Transverse colon (tissue), 4 donors: ENCODE measurements around the gene ACBD6. TPM values are rescaled to one million over a fixed set of nuclear protein-coding genes. Genes with fewer than 3 reads are reported as not detected.

Experiments
- DNase-seq: peaks from one replicate; pipeline ENCODE4 v3.0.0-alpha.2; 2019
- H3K27ac ChIP-seq, 4 donors: fragments of 200-600 bp; sonication (generic); 2 replicates each; pipeline ENCODE4 v1.5.1; 2016 to 2018; ENCODE audit warnings: inconsistent platforms in 4 of 4
- H3K27me3 ChIP-seq: fragments of 200-600 bp; sonication (generic); 2 replicates; pipeline ENCODE4 v1.5.1; 2017; ENCODE audit warnings: inconsistent platforms
- H3K36me3 ChIP-seq, 4 donors: fragments of 200-600 bp; sonication (generic); 2 replicates each; pipeline ENCODE4 v1.5.1; 2017 to 2019; ENCODE audit warnings: inconsistent platforms in 4 of 4
- H3K4me1 ChIP-seq, 4 donors: fragments of 200-600 bp; sonication (generic); 2 replicates each; pipeline ENCODE4 v1.5.1; 2017 to 2020; ENCODE audit warnings: inconsistent platforms in 4 of 4
- H3K4me3 ChIP-seq, 4 donors: fragments of 200-600 bp; sonication (generic); 1 replicate in 1 of 4; 2 replicates in 3 of 4; pipeline versions ENCODE4 v1.5.1 to v1.6.1; 2017 to 2019; ENCODE audit warnings: inconsistent platforms in 4 of 4
- H3K9me3 ChIP-seq, 2 donors: fragments of 200-600 bp; sonication (generic); 2 replicates each; pipeline ENCODE4 v1.5.1; 2017 to 2019; ENCODE audit warnings: inconsistent platforms in 2 of 2
- EP300 ChIP-seq: sonication (generic); formaldehyde crosslinking; IDR thresholded peaks from one replicate; pipeline ENCODE4 v1.6.1; 2017; ENCODE audit warnings: antibody characterized with exemption, low read depth
- POLR2A ChIP-seq: fragments of 450-650 bp; IDR thresholded peaks from one replicate; pipeline ENCODE4 v1.6.1; 2016; ENCODE audit warnings: antibody characterized with exemption, mild to moderate bottlenecking, moderate library complexity
- POLR2AphosphoS5 ChIP-seq, 3 donors: sonication (generic); formaldehyde crosslinking; IDR thresholded peaks; one replicate each; pipeline ENCODE4 v1.6.1; 2016; ENCODE audit warnings: antibody characterized with exemption in 3 of 3
- WGBS, 2 donors: methylation state at CpG; one replicate each; pipeline ENCODE4 v1.1.5; 2018; ENCODE audit warnings: low coverage in 1 of 2; 5-methylcytosine and 5-hydroxymethylcytosine counted together
- in situ Hi-C, 4 donors: fragments of 200-750 bp; cut with MboI; loops; one replicate each; pipeline versions ENCODE4 v1.15.0 to v1.15.1; 2017; ENCODE audit warnings: low sequenced_read_pairs in 3 of 4, low pct_ligation_motif_present in 1 of 4, low pct_unique_long_range_greater_than_20kb in 1 of 4
- intact Hi-C: fragments of 100-400 bp; cut with DNase I; formaldehyde crosslinking; loops from one replicate; pipeline ENCODE4 v1.15.1; 2023; ENCODE audit warnings: low total_unique reads
- total RNA-seq, 4 donors: library from RNA; depleted of rRNA; stranded (reverse); fragments of >200 nt; gene quantifications; one replicate each; pipeline ENCODE4 v1.1.0, GENCODE V29; 2016
- TF ChIP-seq, protein P1 (sequence below), 5 experiments: fragments of 200-600 bp in 3 of 5; fragments of 450-650 bp in 2 of 5; sonication (generic) in 3 of 5; IDR thresholded peaks; 1 replicate in 2 of 5; 2 replicates in 3 of 5; pipeline ENCODE4 v1.5.1; 2016 to 2017; ENCODE audit warnings: antibody characterized with exemption in 5 of 5, inconsistent platforms in 3 of 5, mild to moderate bottlenecking in 2 of 5, moderate library complexity in 1 of 5

The ACBD6 gene
- total RNA-seq, 4 donors from 2014 or later: 9.7 to 48.4 (median 38.6) TPM

- WGBS, 2 donors: 46 to 53% methylated on average over 7 to 14 of the region's 14 CpGs
- intact Hi-C loops: no loop called here
- H3K4me3 ChIP-seq: no peak overlapping the region
- in situ Hi-C loops: loop anchor here in 2 of 4 donors (25.0 kb wide), 1 partner anchor 217 kb away; no protein-coding TSS in a partner anchor
- peaks cover 6 to 24% (median 20%) of the 10 kb centered on the region in 4 donors for H3K4me1 ChIP-seq
- TF ChIP-seq POLR2AphosphoS5 (IDR thresholded peaks at IDR 0.05): peak; percentile 38 to 68 (median 51)
- TF ChIP-seq, protein P1, sequence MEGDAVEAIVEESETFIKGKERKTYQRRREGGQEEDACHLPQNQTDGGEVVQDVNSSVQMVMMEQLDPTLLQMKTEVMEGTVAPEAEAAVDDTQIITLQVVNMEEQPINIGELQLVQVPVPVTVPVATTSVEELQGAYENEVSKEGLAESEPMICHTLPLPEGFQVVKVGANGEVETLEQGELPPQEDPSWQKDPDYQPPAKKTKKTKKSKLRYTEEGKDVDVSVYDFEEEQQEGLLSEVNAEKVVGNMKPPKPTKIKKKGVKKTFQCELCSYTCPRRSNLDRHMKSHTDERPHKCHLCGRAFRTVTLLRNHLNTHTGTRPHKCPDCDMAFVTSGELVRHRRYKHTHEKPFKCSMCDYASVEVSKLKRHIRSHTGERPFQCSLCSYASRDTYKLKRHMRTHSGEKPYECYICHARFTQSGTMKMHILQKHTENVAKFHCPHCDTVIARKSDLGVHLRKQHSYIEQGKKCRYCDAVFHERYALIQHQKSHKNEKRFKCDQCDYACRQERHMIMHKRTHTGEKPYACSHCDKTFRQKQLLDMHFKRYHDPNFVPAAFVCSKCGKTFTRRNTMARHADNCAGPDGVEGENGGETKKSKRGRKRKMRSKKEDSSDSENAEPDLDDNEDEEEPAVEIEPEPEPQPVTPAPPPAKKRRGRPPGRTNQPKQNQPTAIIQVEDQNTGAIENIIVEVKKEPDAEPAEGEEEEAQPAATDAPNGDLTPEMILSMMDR (IDR thresholded peaks at IDR 0.05): peak in 4 of 5 experiments; percentile 21 to 58 (median 32)
- peak; percentile 49 for TF ChIP-seq POLR2A
- TF ChIP-seq EP300: no peak
- no peaks in the 10 kb centered on the region for H3K9me3 ChIP-seq
- H3K27ac ChIP-seq: peak overlapping the region; percentile 67 to 81 (median 73)
- H3K27me3 ChIP-seq: no peaks in the 10 kb centered on the region
- DNase-seq: peak; percentile 80
- no peaks in the 10 kb centered on the region for H3K36me3 ChIP-seq
Observed at GRCh38 chr1:180269645-180270529, 232.5 kb downstream of the ACBD6 start.

- in situ Hi-C loops: loop anchor here in 2 of 4 donors (25.0 kb wide), 1 partner anchor 219 kb away; no protein-coding TSS in a partner anchor
- H3K27me3 ChIP-seq: no peaks in the 10 kb centered on the region
- H3K4me1 ChIP-seq: peaks cover 6 to 24% (median 20%) of the 10 kb centered on the region in 4 donors
- no peaks in the 10 kb centered on the region for H3K9me3 ChIP-seq
- no peak for DNase-seq
- intact Hi-C loops: no loop called here
- no peak overlapping the region for H3K4me3 ChIP-seq
- no peaks in the 10 kb centered on the region for H3K36me3 ChIP-seq
- TF ChIP-seq, protein P1 (IDR thresholded peaks at IDR 0.05): no peak
- TF ChIP-seq POLR2A (no peak), POLR2AphosphoS5 (IDR thresholded peaks at IDR 0.05) (no peak), EP300 (no peak)
- peak overlapping the region in 1 of 4 donors; percentile 11 for H3K27ac ChIP-seq
- 82 to 93% methylated on average over 5 to 9 of the region's 9 CpGs for WGBS, 2 donors
Observed at GRCh38 chr1:180268556-180269075, 233.8 kb downstream of the ACBD6 start.

DNA sequence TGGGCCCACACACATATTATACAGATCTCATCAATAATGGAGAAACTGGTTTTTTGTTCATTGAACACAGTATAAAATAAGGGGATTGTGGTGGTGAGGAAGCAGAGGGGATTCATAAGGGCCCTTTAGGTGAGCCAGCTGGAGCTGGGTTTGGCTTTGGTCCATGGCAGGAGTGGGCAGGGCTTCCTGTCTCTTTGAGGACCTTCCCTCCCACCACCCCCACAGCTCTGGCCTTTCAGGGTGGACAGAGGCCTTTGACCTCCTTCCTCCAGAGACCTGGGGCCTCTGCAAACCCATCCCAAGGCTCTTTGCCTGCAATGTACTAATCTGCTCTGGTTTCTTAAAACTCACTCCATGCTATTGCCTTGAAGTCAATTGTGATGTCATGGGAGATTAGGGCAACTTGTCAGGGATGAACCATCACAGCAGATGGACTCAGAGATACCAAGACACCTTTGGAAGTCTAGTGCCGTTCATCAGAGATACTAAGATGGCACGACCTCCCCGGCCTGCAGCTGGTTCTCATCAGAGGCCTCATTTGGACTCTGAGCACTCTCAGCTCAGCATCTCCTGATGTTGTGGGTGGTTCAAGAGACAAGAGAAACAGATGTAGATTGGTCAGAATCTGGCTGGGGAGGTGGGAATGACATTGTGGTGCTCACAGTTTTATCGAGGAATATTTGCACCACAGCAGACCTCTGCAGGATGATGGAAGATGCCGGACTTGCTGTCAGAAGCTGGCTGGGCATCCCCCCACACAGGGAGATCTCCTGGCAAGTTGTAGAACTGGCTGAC is 234.4 kb downstream of the ACBD6 start:
- H3K9me3 ChIP-seq: no peaks in the 10 kb centered on the region
- DNase-seq: no peak
- H3K27ac ChIP-seq: peak overlapping the region in 1 of 4 donors; percentile 11
- TF ChIP-seq, protein P1 (IDR thresholded peaks at IDR 0.05): no peak
- TF ChIP-seq POLR2AphosphoS5 (IDR thresholded peaks at IDR 0.05): no peak
- TF ChIP-seq EP300: no peak
- no peak for TF ChIP-seq POLR2A
- intact Hi-C loops (no loop called here), in situ Hi-C loops (loop anchor here in 2 of 4 donors (25.0 kb wide), 1 partner anchor 219 kb away; no protein-coding TSS in a partner anchor)
- no peaks in the 10 kb centered on the region for H3K36me3 ChIP-seq
- 62 to 88% methylated on average over 2 to 5 of the region's 5 CpGs for WGBS, 2 donors
- H3K4me1 ChIP-seq: peaks cover 6 to 24% (median 20%) of the 10 kb centered on the region in 4 donors
- H3K4me3 ChIP-seq: no peak overlapping the region
- H3K27me3 ChIP-seq: no peaks in the 10 kb centered on the region
